GM21423 (cell line): ENCODE measurements around the gene IGLON5.

ENCODE experiments used
- ATAC-seq: cut with Tn5 transposase; IDR thresholded peaks from one replicate; pipeline ENCODE4 v1.9.1; 2021; ENCODE audit warnings: mild to moderate bottlenecking, moderate library complexity; ENCODE audit not compliant: unreplicated experiment

Gene IGLON5

GRCh38 chr19:51317376-51317775 is 5.9 kb downstream of the IGLON5 start:
- ATAC-seq = no peak

- no peak for ATAC-seq
Measured at GRCh38 chr19:51317968-51318367, 6.5 kb downstream of the IGLON5 start.

DNA sequence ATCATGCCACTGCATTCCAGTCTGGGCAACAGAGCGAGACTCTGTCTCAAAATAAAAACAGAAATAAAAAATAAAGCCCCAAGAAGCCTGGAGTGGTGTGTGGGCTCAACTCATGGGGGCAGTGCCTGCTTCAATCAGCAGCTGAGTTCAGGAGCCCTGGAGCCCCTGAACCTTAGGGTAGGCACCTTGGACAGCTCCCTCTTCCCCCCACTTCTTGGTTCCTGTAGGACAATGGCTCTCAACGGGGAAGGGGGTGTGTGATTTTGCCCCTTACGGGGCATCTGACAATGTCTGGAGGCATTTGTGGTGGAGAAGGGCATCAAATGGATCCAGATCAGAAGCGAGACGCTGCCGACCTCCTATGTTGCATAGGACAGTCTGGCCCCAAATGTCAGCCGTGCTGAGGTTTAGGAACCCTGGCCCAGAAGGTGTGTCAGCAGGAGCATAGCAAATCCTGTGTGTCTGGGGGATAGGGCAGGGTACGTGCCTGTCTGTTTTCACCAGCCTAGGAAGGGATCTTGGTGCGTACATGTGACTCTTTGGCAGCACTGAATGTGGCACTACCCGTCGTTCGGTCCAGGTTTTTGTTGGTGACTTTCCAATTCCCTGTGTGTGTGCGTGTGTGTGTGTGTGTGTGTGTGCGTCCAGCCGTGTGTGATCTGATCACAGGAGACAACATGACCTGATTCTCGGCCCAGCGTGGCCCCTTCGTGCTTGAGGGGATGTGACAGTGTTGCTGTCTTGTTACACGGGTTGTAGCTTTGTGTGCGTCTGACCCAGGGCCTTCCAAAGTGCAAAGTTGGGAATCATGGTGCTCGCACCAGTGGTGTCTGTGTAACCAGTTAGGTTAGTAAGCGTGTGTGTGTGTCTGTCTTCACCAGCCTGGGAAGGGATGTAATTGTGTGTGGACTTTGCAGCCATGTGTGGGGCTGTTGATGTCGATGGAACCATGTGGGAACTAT is 7.5 kb downstream of the IGLON5 start:
- no peak for ATAC-seq

- ATAC-seq = no peak
Measured at GRCh38 chr19:51319649-51320279, 8.3 kb downstream of the IGLON5 start.

DNA sequence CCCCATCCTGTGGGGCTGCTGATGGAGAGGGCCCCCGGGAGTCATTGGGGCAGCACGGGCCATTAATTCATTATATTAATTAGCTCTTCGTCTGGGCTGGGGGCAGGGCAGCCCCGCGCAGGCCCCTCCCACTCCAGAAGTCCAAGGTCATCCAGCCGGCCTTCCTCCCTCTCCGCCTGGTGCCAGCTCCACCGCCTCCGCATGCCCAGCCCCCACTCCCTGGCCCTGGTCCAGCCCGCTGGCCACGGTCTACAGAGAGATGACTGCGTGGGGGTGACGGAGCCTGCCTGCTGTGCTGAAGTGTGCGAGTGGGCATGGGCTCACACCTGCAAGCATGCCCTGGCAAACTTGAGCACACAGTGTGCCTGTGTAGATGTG is 8.8 kb downstream of the IGLON5 start:
- no peak for ATAC-seq

DNA sequence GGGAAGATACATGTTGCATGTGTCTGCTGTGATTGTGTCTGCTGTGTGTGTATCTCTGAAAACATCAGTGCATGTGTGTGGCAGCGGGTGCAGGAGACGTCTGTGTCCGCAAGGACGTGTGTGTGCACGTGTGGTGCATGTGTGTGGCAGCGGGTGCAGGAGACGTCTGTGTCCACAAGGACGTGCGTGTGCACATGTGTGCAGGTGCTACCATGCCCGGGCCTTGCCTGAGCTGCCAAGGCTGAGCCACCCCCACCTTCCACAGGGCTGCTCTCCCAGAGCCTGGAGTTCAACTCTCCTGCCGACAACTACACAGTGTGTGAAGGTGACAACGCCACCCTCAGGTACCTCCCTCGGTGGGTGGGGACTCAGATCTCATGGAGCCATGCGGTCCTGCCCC is 10.4 kb downstream of the IGLON5 start:
- no peak for ATAC-seq

DNA sequence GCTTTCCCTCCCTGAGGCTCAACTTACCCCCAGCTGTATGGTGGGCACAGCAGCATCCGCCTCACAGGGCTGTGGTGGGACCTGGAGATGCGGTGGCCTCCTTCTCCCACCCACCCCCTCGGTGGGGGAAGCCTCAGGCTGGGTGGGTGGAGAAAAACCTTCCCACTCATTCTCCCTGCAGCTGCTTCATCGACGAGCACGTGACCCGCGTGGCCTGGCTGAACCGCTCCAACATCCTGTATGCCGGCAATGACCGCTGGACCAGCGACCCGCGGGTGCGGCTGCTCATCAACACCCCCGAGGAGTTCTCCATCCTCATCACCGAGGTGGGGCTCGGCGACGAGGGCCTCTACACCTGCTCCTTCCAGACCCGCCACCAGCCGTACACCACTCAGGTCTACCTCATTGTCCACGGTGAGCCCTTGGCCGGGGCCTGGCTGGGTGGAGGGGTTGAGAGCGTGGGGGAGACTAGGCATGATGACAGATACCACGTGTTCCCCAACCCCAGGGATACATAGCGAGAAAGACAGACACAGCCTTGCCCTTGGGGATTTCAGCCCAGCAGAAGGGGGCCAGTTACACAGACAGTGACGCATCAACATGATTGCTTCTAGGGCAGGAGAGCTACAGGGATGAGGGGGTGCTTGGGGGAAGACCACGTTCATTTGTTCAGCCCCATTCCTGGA is 12.2 kb downstream of the IGLON5 start:
- no peak for ATAC-seq

DNA sequence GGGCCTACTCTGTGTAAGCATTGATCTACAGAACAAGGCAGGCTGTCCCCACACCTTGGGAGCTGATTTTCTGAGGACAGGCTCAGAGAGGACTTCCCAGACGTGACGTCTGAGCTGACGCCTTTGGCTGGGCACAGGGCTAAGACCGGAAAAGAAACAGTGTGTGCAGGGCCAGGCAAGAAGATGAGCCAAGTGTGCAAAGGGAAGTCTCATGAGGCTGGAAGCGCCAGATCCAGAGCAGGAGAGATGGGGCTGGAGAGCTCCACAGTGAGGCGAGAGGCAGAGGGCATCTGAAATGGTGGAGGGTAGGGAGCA is 12.7 kb downstream of the IGLON5 start:
- ATAC-seq = no peak

GRCh38 chr19:51325161-51325976 is 13.9 kb downstream of the IGLON5 start:
- ATAC-seq = no peak

GRCh38 chr19:51326216-51327065 is 15.0 kb downstream of the IGLON5 start:
- ATAC-seq = no peak

DNA sequence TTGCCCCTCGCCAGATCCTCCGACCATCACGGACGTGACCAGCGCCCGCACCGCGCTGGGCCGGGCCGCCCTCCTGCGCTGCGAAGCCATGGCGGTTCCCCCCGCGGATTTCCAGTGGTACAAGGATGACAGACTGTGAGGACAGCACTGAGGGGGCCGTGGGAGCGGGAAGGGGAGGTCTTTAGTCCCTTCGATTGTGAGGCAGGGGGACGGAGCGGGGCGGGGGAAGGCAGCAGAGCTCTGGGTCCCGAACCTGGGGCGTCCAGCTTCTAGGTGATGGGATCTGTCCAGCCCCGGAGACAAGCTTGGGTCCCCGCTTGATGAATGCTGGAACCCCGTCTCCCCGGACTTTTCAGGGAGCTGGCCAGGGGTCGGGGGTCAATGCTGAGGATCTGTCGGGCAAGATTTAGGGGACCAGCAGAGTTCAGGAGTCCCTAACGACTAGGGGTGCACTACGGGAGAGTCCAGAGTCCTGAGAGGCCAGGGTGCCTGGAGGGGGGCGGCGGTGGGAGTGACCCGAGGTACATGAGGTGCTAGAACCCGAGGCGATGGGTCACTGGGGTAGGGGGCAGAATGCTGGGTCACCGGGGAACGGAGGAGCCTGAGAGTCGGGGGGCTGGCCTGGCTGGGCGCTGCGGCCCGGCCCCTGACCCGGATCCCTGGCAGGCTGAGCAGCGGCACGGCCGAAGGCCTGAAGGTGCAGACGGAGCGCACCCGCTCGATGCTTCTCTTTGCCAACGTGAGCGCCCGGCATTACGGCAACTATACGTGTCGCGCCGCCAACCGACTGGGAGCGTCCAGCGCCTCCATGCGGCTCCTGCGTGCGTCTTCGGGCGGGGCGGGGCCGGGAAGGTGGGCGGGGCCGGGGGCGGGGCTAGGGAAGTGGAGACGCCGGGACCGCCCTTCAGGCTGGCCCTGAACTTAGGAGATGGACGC is 15.9 kb downstream of the IGLON5 start:
- no peak for ATAC-seq

- ATAC-seq = no peak
Measured at GRCh38 chr19:51329411-51329810, 18.0 kb downstream of the IGLON5 start.

- no peak for ATAC-seq
Measured at GRCh38 chr19:51330366-51330765, 18.9 kb downstream of the IGLON5 start.

GRCh38 chr19:51331193-51331592 is 19.7 kb downstream of the IGLON5 start:
- ATAC-seq = no peak

GRCh38 chr19:51331716-51332115 is 20.3 kb downstream of the IGLON5 start:
- ATAC-seq = no peak

GRCh38 chr19:51333836-51334460 is 22.5 kb downstream of the IGLON5 start:
- ATAC-seq = no peak

GRCh38 chr19:51337141-51337860 is 25.9 kb downstream of the IGLON5 start:
- no peak for ATAC-seq
